GM21367 (cell line): ENCODE data around the gene LSM14B.
"Not testable (repeated sequence)": the region's sequence is repeated elsewhere in the genome, so short reads cannot be mapped to it uniquely, and the experiment has no call there.

Experiments used
- ATAC-seq: cut with Tn5 transposase; IDR thresholded peaks from one replicate; pipeline ENCODE4 v1.9.1; 2021; ENCODE audit not compliant: unreplicated experiment

LSM14B gene

DNA sequence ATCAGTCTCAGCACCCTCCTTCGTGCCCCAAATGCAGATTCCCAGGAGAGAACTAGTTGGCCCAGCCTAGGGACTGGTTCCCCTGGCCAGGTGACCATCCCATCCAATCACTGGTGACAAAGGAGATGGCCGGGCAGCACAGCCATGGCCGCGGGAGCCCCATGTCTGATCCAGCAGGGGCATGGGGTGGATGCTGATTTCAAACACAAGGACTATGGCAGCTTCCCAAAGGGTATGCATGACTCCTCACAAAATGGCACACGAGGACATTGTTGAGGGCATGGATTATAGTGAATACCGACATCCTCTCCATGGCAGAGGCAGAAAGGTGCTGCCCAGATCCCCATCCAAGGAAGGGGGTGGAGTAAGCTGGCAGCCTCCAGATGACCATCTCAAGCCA lies 9.9 kb upstream of the LSM14B start:
- no peak for ATAC-seq

DNA sequence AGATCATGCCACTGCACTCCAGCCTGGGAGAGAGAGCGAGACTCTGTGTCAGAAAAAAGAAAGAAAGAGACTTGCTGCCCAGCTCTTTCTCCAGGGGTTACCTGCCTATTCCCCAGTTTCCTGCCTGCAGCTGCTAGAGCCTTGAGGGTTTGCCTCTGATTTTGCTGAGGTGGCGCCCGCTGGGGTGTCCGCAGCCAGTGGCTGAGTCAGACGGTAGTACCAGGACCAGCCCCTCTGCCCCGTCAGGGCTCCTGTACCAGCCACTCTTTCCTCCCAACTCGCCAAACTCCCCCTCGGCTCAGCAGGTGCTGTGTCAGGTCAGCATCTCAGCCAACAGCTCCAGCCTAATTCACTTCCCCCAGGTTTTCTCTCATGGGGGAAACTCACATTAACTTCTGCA lies 7.4 kb upstream of the LSM14B start:
- no peak for ATAC-seq

DNA sequence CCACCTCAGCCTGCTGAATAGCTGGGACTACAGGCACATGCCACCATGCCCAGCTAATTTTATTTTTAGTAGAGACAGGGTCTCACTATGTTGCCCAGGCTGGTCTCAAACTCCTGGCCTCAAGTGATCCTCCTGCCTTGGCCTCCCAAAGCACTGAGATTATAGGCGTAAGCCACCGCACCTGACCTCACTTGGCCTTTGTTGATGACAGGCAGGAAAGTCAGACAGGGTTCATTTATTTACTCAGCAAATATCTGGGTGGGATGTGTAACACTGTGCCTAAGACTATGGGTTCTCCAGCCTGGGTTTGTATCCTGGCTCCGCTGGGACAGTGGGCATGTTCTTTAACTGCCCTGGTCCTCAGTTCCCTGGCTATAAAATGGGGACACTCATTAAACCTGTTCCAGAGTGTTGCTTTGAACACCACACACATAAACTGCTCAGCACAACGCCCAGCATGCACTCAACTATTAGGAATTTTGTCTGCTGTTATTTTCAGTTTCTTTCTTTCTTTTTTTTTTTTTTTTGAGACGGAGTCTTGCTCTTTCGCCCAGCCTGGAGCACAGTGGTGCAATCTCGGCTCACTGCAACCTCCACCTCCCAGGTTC lies 6.4 kb upstream of the LSM14B start:
- ATAC-seq, result not testable (repeated sequence)

DNA sequence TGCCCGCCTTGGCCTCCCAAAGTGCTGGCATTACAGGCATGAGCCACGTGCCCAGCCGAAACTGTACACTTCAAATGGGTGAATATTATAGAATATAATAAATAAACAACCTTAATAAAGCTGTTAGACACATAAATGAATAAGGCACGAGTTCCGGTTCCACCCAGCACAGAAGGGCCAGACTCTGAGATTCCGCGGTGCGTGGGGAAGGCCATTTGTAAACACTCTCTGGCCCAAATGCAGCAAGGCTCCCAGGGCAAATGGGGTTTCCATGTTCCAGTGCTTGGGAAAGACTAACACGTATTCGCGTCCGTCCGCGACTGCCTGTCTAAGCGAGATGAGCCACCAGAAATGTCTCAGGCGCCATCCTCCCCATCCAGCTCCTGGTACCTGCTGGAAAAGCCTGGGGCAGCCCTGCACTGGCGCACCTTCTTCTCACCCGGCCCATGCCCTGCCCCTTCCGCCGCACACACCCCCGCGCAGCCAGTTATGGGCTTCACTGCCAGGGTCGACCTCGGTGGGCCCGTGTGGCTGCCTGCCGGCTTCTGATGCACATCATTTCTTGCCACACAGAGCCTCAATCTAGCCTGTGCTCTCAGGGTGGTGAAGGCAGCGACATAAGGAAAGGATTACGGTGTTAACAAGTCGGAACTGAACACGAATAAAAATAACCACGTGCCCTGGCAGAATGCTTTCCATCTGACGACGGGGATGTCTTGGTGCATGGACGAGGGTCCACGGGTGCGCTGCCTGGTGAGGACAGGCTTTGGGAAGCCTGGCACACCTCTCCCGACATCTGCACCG lies 5.5 kb upstream of the LSM14B start:
- no peak for ATAC-seq

DNA sequence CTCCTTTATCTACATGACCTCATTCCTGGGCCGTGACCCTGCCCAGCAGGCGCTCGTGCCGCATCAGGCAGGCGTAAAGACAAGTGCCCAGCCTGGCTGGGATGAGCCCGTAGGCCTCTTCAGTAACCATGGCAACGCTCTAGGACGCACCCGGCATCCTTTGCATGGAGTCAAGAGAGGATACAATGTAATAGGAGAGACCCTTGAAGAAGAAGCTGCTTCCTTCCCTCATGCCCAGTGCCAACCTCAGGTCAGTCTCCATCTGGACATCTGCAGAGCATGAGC lies 5.0 kb upstream of the LSM14B start:
- ATAC-seq, result no peak

DNA sequence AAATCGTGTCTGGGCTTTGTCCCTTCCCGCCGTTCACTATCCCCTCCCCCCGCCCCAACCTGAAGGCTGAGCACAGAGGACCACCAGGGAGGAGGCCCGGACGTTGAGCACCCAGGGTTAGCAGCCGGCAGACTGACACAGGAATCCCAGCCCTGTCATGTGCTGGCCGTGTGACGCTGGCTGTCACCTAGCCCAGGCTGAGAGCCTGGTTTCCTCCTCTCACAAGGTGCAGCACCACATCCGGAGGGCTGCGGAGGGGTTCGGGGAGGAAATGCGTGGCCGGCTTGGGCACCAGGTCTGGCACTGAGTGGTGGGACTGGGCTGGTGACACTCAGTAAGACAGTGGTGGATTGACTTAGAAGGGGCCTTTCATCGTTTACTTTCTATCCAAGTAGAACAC lies 4.6 kb upstream of the LSM14B start:
- no peak for ATAC-seq

DNA sequence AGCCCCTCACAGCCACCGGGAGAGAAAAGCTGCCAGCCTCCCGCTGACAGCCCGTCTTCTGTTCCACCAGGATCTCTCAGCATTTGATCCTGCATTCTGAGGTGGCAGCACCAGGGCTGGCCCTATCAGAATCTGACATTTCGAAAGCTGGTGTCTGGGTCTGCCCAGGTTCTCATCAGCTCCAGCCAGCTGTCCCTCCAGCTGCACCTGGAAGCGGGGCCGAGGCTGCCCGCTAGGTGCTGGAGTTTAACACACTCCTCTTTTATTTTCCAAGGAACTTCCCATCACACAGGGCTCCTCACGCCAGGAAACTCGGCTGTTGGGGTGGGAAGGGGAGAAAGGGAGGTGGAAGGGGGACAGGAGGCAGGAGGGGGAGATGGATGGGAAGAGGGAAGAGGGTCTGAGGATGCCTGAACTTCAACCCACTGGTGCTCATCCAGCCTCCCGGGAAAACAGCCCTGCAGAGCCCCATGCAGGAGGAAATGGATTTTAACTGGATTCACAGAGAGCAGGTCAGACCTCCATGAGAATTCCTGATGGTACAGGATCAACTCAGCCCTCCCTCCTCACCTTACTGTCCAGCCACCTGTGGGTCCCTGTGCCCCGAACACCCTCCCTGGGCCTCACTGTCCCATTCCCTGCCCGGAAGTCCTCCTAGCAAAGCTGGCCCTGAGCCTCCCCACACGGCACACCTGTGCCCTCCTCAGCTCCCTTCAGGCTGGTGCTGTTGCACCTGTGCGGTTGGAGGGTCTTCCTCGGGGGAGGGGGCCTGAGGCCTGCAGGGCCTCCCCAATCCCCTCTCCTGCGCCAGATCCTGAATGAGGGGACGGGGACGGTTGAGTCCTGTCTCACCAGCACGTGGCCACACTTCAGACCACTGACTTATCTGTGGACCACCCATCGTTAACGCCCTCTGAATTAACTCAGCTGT lies 3.9 kb upstream of the LSM14B start:
- no peak for ATAC-seq

DNA sequence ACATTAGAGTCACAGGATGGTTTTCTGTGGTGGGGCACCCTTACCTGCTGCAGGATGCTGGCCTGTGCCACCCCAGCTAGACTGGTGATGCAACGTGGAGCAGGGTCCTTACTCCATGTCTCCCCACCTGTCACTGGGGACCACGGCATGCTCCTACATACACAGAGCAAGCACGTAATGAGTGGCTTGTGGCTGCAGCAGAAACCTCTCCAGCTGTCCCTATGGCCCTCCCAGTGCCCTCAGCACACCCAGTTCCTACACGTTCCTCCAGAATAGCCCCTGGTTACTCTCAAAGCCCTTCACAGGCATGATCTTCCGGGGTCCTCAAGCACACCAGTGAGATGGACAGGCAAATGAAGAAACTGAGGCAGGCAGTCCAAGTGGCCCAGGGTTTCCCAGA lies 3.2 kb upstream of the LSM14B start:
- no peak for ATAC-seq

DNA sequence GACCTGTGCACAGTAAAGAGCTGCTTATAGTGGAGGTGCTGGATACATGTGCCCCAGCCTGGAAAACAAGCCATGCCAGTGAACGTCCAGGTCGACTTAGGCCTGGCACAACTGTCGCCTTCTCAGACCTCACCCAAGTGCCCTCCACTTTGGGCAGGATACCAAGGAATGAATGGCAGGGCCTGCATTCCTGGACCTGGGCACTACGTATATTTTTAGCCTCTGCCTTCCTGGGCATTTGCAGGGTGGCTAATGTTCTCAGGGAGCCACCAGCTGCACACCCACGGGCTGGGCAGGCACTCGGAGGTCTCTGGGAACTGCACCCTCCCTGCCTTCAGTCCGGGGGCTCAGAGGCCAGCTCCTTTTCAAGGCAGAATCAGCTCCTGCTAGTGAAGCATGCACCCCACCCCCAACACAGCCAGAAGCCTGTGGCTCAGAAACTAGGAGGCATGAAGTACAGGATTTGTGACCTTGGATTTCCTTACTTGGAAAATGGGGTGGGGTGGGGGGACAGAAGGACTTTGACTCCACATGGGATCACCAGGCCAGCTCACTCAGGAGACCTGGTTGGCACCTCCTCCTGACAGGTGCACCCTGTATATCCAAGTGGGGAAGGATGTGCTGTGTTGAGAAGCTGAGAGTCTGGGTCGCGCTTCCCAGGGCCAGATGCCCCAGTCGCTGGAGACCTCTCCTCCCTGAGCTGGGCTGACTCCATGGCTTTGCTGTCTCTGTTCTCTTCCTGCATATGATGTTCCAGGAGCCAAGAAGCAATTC lies 2.5 kb upstream of the LSM14B start:
- ATAC-seq, result no peak

DNA sequence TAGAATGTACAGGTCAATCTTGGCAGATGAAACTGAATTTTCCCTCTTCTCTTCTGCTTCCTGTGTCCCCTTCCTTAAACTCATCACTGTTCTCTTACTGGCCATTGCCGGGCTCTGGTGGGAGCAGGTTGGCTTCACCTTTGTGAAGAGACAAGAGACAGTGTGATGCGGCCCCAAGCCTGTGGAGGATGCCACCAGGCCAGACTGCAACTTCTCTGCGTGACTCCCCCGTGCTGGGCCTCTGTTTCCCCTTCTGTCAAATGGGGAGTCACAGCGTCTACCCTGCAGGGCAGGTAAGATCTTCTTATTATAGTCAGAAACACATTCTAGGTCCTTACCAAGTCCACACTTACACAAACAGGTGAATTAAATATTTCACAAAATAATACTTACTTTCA lies 1.9 kb upstream of the LSM14B start:
- ATAC-seq, result no peak

DNA sequence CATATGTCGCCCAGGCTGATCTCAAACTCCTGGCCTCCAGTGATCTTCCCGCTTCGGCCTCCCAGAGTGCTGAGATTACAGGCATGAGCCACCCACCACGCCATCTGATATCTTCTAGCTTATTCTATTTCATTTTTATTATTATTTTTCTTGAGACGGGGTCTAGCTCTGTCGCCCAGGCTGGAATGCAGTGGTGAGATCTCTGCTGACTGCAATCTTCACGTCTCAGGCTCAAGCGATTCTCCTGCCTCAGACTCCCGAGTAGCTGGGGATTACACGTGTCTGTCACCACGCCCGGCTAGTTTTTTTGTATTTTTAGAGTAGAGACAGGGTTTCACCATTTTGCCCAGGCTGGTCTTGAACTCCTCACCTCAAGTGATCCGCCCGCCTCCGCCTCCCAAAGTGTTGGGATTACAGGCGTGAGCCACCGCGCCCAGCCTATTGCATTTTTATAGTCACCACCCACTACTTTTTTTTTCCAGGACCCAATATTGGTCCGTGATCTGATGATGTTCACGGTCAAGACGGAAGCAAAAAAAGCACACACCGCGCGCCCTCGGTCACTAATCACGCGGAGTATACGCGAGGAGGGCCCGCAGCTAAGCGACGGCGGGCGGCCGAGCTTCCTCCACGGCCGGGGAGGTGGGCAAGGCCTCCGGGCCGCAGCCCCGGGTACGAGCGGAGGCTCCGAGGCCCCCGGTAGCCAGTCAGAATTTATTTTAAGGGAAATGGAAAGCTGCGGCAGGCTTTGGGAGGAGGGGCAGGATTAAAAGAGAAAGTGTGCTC lies 1.1 kb upstream of the LSM14B start:
- ATAC-seq, result peak; percentile 7

DNA sequence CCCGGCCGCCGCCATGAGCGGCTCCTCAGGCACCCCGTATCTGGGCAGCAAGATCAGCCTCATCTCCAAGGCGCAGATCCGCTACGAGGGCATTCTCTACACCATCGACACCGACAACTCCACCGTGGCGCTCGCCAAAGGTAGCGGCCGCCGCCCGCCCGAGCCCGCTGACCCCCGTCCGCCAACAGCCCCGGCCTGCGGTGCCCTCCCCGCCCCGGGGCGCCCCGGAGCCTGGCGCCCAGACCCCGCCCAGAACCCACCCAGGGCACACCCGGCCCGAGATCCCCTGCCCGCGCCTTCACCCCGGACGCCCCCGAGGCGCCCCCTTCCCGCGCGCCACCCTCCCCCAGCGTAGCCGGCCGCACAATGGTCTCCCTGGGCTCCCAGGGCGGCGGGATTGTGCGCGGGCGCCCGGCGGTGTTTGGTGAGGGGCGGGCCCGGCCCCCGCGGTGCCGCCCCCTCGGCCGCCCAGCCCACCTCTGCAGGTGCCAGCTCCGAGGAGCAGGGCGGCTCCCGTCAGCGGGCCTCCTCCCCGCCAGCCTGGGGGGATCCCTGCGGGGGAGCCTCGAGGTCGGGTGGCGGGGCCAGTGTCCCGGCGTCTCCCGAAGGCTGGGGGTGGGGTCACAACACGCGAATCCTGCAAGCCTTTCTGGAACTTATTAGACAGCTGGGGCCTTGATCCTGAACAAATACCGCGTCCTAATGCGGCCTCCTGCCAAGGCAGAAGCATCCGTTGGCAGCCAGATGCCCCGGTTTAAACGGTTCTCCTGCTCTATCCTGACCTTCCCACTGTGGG lies 577 bp downstream of the LSM14B start:
- ATAC-seq, result peak; percentile 3

DNA sequence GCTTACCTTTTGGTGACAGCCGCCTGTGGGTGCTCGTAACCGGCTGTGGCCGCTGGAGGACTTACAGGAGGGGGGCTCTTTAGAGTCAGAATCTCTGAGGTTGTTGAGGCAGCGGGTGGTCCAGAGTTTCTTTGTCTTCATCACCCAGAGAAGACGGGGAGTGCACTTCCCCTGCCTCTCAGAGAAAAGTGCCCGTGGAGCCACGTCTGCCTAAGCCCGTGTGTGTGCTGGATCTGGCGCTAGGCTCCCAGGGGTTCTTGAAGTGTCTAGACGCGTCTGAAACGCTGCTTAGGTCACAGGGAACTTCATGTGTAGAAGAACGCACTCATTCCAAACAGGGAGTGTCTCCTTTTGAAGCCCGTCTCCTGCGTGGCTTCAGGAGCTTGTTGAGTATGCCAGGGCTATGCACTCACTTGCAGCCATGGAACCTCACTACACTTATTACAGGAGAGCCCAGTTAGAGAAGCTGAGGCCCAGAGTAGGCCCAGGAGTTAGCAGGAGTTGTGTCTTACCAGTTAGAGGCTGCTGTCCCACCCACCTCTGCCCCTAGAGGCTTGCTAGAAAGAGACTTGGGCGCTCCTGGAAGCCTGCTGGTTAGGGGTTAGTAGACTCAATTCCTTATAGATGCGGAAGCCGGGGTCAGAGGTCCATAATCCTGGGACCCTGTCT lies 1.3 kb downstream of the LSM14B start:
- no peak for ATAC-seq

DNA sequence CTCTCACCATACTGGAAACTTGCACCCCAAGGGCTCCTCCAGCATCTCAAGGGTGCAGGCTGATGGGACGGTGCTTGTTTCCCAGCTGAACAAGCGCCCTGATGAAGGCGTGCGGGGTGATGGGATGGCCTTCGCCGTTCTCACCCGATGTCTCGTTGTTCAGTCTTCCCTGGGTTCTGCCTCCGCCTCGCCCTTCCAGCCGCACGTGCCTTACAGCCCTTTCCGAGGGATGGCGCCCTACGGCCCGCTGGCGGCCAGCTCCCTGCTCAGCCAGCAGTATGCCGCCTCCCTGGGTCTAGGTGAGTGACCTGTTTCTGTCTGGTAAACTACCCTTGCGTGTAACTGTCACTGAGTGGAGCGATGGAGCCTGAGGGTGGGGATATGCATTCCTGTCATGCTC lies 3.9 kb downstream of the LSM14B start:
- no peak for ATAC-seq

DNA sequence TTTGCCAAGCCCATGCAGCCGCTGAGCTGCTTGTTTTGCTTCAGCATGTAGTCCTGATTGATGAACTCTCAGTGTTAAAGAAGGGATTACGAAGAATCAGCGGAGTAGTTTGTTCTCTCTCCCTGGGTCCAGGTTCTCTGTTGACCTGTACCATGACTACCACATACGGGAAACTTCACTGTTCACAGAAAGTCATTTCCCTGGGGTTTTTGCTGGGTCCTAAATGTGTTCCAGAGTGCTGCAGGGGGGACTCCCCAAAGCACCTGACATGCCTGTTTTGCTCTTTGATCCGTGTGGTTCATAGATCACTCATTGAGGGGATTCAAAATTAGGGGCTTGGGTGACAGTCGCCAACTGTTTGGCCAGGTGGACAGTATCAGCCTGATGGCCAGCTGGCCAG lies 5.5 kb downstream of the LSM14B start:
- no peak for ATAC-seq

DNA sequence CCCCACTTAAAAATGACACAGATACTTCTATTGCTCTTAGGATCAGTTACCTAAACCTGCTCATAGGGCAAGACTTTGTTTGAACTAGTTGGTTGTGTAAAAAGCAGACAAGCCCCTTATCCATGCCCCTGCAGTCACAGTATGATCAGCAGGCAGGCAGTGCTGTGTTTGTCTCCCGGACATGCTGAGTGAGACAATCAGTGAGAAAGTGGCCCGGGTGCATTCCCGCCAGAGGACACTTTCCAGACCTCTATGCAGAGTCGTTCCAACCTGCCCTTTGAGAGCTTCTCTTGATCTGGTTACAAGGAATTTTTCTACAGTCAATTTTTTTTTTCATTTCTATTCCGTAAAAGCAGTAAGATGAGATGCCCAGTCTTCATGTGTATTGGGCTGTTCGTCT lies 6.2 kb downstream of the LSM14B start:
- no peak for ATAC-seq

DNA sequence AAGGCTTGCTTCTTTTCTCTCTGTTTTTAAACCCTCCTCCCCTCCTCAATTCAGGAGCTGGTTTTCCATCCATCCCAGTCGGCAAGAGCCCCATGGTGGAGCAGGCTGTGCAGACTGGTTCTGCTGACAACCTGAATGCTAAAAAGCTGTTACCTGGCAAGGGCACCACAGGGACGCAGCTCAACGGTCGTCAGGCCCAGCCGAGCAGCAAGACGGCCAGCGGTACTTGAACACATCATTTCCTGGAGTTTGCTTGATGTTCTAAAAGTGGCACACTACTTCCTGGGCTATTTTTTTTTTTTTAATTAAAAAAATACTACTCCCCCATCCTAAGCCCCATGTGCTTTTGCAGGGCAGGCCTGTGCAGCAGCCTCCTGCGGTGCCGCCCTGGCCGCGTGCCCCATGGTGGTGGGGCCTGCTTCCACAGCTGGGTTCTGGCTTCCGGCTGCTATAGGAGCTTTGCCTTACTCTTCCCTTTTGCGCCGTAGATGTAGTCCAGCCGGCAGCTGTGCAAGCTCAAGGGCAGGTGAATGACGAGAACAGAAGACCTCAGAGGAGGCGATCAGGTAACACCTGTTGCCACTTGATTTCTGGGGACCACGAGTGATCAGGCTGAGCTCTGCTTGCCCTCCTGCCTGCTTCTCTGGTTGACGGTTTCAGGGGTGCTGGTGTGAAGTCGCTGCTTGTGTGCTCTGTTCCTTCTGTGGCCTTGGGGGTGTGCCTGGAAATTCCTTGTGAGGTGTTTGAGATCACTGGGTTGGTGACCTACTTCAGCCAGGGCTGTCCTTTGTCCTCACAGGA lies 7.7 kb downstream of the LSM14B start:
- ATAC-seq, result no peak

DNA sequence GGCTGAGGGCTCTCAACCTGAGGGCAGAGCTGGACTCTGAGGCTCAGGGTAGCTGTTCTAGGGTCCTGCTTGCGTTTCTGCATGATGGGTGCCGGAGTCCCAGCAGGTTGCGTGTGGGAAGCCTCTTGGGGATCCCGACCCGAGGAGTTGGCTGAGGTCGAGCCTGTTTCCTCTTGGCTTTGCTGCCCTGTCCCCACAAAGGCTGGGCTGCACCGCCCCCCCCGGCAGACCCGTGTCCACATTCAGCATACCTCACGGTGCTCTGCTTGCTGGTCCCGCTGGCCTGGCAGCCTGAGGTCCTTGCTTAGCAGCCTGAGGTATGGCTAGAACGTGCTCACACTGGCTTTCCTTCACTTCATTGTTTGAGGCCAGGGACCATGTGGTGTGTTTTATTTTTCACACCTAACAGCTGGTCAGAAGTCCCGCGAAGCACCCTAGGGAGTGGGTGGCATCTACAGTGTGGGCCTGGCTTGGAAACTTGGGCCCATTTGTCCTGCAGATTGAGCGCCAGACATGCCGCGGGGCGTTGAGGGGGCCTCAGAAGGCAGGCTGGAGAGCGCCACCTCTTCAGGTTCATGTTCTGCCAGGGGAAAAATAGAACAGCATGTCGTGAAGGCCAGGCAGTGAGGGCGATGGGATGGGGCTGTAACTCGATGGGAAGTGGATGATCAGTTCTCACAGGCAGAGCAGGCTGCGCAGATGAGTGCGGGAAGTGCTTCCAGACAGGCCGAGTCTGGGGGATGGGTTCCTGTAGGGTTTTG lies 9.5 kb downstream of the LSM14B start:
- ATAC-seq, result no peak
